Spleen (tissue), 11 donors: Measurements from ENCODE around the gene GLA. TPM values are rescaled to one million over a fixed set of nuclear protein-coding genes. Genes with fewer than 3 reads are reported as not detected.
A peak's percentile ranks its signal among the peaks of the same experiment; 100 is the strongest.

Source experiments
- DNase-seq: peaks from one replicate; pipeline ENCODE4 v3.0.0-alpha.2; 2020
- H3K27ac ChIP-seq, 8 donors: fragments of 200-600 bp; sonication (generic) in 7 of 8; 1 replicate in 4 of 8; 2 replicates in 4 of 8; pipeline versions ENCODE4 v1.5.0 to v1.8.0; 2016 to 2021; ENCODE audit warnings: inconsistent platforms in 4 of 8, mild to moderate bottlenecking in 4 of 8, moderate library complexity in 1 of 8
- H3K27me3 ChIP-seq, 7 donors: fragments of 200-600 bp; sonication (generic) in 6 of 7; replicated peaks in 1 of 7; 1 replicate in 4 of 7; 2 replicates in 3 of 7; pipeline versions ENCODE4 v1.5.0 to v1.8.0; 2016 to 2021; ENCODE audit warnings: inconsistent platforms in 3 of 7, mild to moderate bottlenecking in 1 of 7
- H3K36me3 ChIP-seq, 6 donors: fragments of 200-600 bp; sonication (generic) in 5 of 6; 1 replicate in 4 of 6; 2 replicates in 2 of 6; pipeline versions ENCODE4 v1.5.0 to v1.8.0; 2016 to 2021; ENCODE audit warnings: inconsistent platforms in 2 of 6
- H3K4me1 ChIP-seq, 6 donors: fragments of 200-600 bp; sonication (generic) in 5 of 6; 1 replicate in 3 of 6; 2 replicates in 3 of 6; pipeline versions ENCODE4 v1.5.0 to v1.8.0; 2016 to 2021; ENCODE audit warnings: inconsistent platforms in 3 of 6
- H3K4me3 ChIP-seq, 8 donors: fragments of 200-600 bp; sonication (generic) in 7 of 8; 1 replicate in 4 of 8; 2 replicates in 4 of 8; pipeline versions ENCODE4 v1.5.0 to v1.8.0; 2016 to 2021; ENCODE audit warnings: inconsistent platforms in 4 of 8, mild to moderate bottlenecking in 4 of 8, moderate library complexity in 2 of 8
- H3K9me3 ChIP-seq, 8 donors: fragments of 200-600 bp; sonication (generic) in 7 of 8; 1 replicate in 4 of 8; 2 replicates in 4 of 8; pipeline versions ENCODE4 v1.5.0 to v1.8.0; 2016 to 2021; ENCODE audit warnings: inconsistent platforms in 4 of 8
- CTCF ChIP-seq, 11 experiments: fragments of 200-600 bp in 7 of 11; fragments of 450-650 bp in 4 of 11; sonication (generic) in 4 of 11; IDR thresholded peaks in 8 of 11; conservative IDR thresholded peaks in 3 of 11; 1 replicate in 7 of 11; 2 replicates in 4 of 11; pipeline versions ENCODE4 v1.4.0 to v1.8.0; 2016 to 2021; ENCODE audit warnings: antibody characterized with exemption in 11 of 11, inconsistent platforms in 4 of 11, mild to moderate bottlenecking in 1 of 11
- POLR2A ChIP-seq, 3 donors: fragments of 450-650 bp; IDR thresholded peaks; one replicate each; pipeline ENCODE4 v1.5.1; 2017; ENCODE audit warnings: antibody characterized with exemption in 3 of 3, mild to moderate bottlenecking in 1 of 3
- POLR2AphosphoS5 ChIP-seq, 3 donors: sonication (generic); formaldehyde crosslinking; IDR thresholded peaks; one replicate each; pipeline ENCODE4 v1.5.1; 2017; ENCODE audit warnings: antibody characterized with exemption in 3 of 3
- WGBS, 5 donors: extraction: QIAGEN DNeasy Blood & Tissue Kit in 3 of 5; methylation state at CpG; one replicate each; pipeline versions ENCODE4 v1.1.5 to v1.1.7; 2013 to 2018; 5-methylcytosine and 5-hydroxymethylcytosine counted together
- intact Hi-C: fragments of 100-400 bp; cut with DNase I; formaldehyde crosslinking; loops from one replicate; pipeline ENCODE4 v1.15.0; 2023; ENCODE audit warnings: low total_unique reads
- polyA plus RNA-seq, 3 donors: library from polyadenylated mRNA; stranded (reverse); fragments of 200-250 nt; gene quantifications; one replicate each; pipeline ENCODE4 v1.2.1, GENCODE V29; 2013
- total RNA-seq, 7 donors: library from RNA; depleted of rRNA in 3 of 7; stranded (reverse); fragments of >200 nt in 3 of 7; fragmentation: NEBNext Ultra II Directional in 4 of 7; extraction: Animal tissue kit (Norgen Biotek cat#: 25700) in 4 of 7; gene quantifications; one replicate each; pipeline versions ENCODE4 v1.1.0 to v1.2.1, GENCODE V29; 2016 to 2021
- donor health status: healthy with polysubstance abuse.
- donor health status: DM: no; HTN: no; CAD: no; lungs with moderate emphysema.
- donor health status: DM: no; HTN: no; CAD: no.
- donor health status: Bipolar disorder and iron deficiency.
- donor health status: healthy.
- donor health status: DM: no; HTN: no; CAD: no.
- donor health status: DM: yes; HTN: yes; CAD: no.

The GLA gene
- total and polyA plus RNA-seq, 10 donors, result 22.9 to 38.5 (median 31.2) TPM

- TF ChIP-seq POLR2A (IDR thresholded peaks at IDR 0.05), result no peak
- TF ChIP-seq POLR2AphosphoS5 (IDR thresholded peaks at IDR 0.05), result no peak
- TF ChIP-seq CTCF (IDR thresholded peaks at IDR 0.05 in 8 of 11, conservative IDR thresholded peaks at IDR 0.05 in 3 of 11), result no peak
- no peak for DNase-seq
- H3K4me1 ChIP-seq, result peaks cover 0 to 4% (median 0%) of the 10 kb centered on the region in 6 donors
- 71 to 97% (median 77%) methylated on average over 6 to 7 of the region's 7 CpGs for WGBS, 5 donors
- intact Hi-C loops, result no loop called here
- no peaks in the 10 kb centered on the region for H3K9me3 ChIP-seq
- H3K36me3 ChIP-seq, result peaks cover 0 to 85% (median 0%) of the 10 kb centered on the region in 6 donors
- no peak overlapping the region for H3K27ac ChIP-seq
- no peaks in the 10 kb centered on the region for H3K27me3 ChIP-seq
- no peak overlapping the region for H3K4me3 ChIP-seq
Measured at GRCh38 chrX:101360390-101360789, 47.3 kb downstream of the GLA start.

DNA sequence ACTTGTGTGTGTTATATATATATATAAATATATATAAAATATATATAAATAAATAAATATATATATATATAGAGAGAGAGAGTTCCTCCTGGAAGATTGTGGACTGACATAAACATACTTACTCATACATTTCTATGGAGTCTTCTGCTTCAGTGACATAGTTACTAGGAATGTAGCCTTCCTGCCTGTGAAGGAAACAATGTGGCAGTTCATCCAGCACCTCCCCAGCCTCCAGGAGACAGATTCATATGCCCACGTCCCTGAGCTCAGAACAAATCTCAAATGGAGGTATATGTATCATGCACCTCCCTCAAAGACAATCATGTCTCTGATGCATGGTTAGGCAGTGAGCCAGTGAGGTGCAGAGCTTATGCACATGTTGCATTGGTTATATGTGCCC is 47.8 kb downstream of the GLA start:
- no peak for TF ChIP-seq POLR2AphosphoS5 (IDR thresholded peaks at IDR 0.05)
- TF ChIP-seq POLR2A (IDR thresholded peaks at IDR 0.05), result no peak
- TF ChIP-seq CTCF (IDR thresholded peaks at IDR 0.05 in 8 of 11, conservative IDR thresholded peaks at IDR 0.05 in 3 of 11), result no peak
- DNase-seq, result no peak
- H3K27ac ChIP-seq, result no peak overlapping the region
- H3K4me1 ChIP-seq, result peaks cover 0 to 4% (median 0%) of the 10 kb centered on the region in 6 donors
- H3K27me3 ChIP-seq, result no peaks in the 10 kb centered on the region
- H3K4me3 ChIP-seq, result no peak overlapping the region
- 53 to 82% (median 74%) methylated on average over 1 of the region's 1 CpG for WGBS, 5 donors
- intact Hi-C loops, result no loop called here
- H3K9me3 ChIP-seq, result no peaks in the 10 kb centered on the region
- H3K36me3 ChIP-seq, result peaks cover 0 to 85% (median 0%) of the 10 kb centered on the region in 6 donors

DNA sequence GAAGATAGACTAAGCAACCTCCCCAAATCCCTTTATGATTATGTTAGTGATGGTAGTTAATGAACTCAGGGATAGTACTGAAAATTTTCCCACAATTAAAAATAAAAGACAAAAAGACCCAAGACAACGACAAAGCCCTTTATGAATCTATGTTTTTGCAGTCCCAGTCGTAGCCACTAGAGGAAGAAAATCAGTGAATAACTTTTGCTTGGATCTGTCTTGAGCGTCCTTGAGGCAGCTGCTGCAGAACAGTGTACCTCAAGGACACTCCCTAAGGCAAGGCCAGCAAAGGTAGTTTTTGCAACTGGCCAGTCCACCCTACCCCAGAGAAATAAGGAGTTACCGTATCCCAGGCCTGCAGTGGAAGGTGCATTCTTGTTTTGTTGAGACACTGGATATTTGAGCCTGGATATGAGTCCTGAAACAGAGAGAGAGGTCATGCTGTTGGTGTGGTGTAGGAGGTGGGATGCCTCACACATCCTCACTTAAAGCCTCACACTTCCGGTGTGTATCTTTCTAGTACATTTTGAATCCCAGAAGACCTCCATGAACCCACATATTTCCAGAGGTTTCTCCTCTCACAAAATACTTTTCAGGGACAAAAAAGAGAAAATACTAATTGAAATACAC is 50.4 kb downstream of the GLA start:
- no peak overlapping the region for H3K27ac ChIP-seq
- peak in 3 of 11 experiments; percentile 6 to 32 (median 9) for TF ChIP-seq CTCF (IDR thresholded peaks at IDR 0.05 in 8 of 11, conservative IDR thresholded peaks at IDR 0.05 in 3 of 11)
- TF ChIP-seq POLR2AphosphoS5 (IDR thresholded peaks at IDR 0.05), result no peak
- WGBS, 5 donors, result 47 to 90% (median 58%) methylated on average over 5 of the region's 5 CpGs
- H3K4me1 ChIP-seq, result peaks cover 0 to 4% (median 0%) of the 10 kb centered on the region in 6 donors
- H3K36me3 ChIP-seq, result peaks cover 0 to 99% (median 0%) of the 10 kb centered on the region in 6 donors
- intact Hi-C loops, result no loop called here
- no peak for DNase-seq
- H3K4me3 ChIP-seq, result no peak overlapping the region
- H3K27me3 ChIP-seq, result no peaks in the 10 kb centered on the region
- H3K9me3 ChIP-seq, result no peaks in the 10 kb centered on the region

DNA sequence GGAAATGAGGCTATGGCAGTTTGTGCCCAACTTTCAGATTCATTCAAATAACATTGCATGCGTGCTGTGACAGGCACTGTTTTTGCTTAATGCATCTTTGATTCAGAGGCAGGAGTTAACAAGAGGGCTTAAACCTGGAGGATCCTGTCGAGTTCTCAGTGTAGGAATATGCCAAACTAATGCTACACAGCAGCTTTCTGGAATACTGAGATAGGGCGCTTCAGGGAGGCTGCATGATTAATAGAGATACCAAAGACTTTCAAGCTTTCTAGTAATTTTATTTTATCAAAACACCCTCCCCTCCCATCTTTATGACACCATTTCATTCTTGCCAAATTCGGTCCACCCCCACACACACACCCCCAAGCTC is 58.5 kb downstream of the GLA start:
- Histone ChIP-seq H3K9me3 (no peaks in the 10 kb centered on the region), H3K4me3 (peak overlapping the region; percentile 47 to 81 (median 60)), H3K4me1 (peaks cover 0 to 28% (median 14%) of the 10 kb centered on the region in 6 donors), H3K27ac (peak overlapping the region in 7 of 8 donors; percentile 78 to 91 (median 86)), H3K36me3 (peaks cover 0 to 54% (median 0%) of the 10 kb centered on the region in 6 donors), H3K27me3 (peaks cover 0 to 3% (median 0%) of the 10 kb centered on the region in 7 donors)
- intact Hi-C loops, result no loop called here
- no peak for DNase-seq
- no peak for TF ChIP-seq POLR2AphosphoS5 (IDR thresholded peaks at IDR 0.05)
- TF ChIP-seq POLR2A (IDR thresholded peaks at IDR 0.05), result no peak
- TF ChIP-seq CTCF (IDR thresholded peaks at IDR 0.05 in 8 of 11, conservative IDR thresholded peaks at IDR 0.05 in 3 of 11), result no peak
- WGBS, 5 donors, result 36 to 50% (median 44%) methylated on average over 4 of the region's 4 CpGs
